HepG2 (cell line): ENCODE results near the gene WNK4. TPM values are rescaled to one million over a fixed set of nuclear protein-coding genes. Genes with fewer than 3 reads are reported as not detected.

Experiments
- CHCHD3 ChIP-seq: sonication (generic); formaldehyde crosslinking; IDR thresholded peaks from 2 replicates; pipeline ENCODE4 v1.8.0; 2022; ENCODE audit warnings: mild to moderate bottlenecking, missing genetic modification reagents, moderate library complexity
- FOXO1 ChIP-seq: sonication (generic); formaldehyde crosslinking; IDR thresholded peaks from 2 replicates; pipeline ENCODE4 v1.4.0; 2020; ENCODE audit warnings: missing genetic modification reagents
- GATA4 ChIP-seq: sonication (generic); IDR thresholded peaks from 2 replicates; pipeline ENCODE4 v1.6.1; 2016; ENCODE audit warnings: antibody characterized with exemption, low read depth, borderline replicate concordance
- HMGA1 ChIP-seq: sonication (generic); formaldehyde crosslinking; conservative IDR thresholded peaks from 2 replicates; pipeline ENCODE4 v1.4.0; 2020; ENCODE audit warnings: missing genetic modification reagents
- KDM3A ChIP-seq: IDR thresholded peaks from 2 replicates; pipeline ENCODE4 v1.6.1; 2018; ENCODE audit warnings: low read depth, missing compliant biosample characterization
- MTA1 ChIP-seq: sonication (generic); formaldehyde crosslinking; IDR thresholded peaks from 2 replicates; pipeline ENCODE4 v1.4.0; 2020; ENCODE audit warnings: missing genetic modification reagents, mild to moderate bottlenecking, borderline replicate concordance
- MXI1 ChIP-seq: IDR thresholded peaks from 3 replicates; pipeline ENCODE4 v1.6.1; 2012; ENCODE audit warnings: low read depth, low read length, inconsistent platforms, borderline replicate concordance
- RBM39 ChIP-seq: fragments of 200-400 bp; formaldehyde crosslinking; IDR thresholded peaks from one replicate; pipeline ENCODE4 v1.6.1; 2018; ENCODE audit warnings: antibody characterized with exemption, mild to moderate bottlenecking, low read depth, low read length; ENCODE audit not compliant: poor library complexity, severe bottlenecking
- XBP1 ChIP-seq: sonication (generic); formaldehyde crosslinking; IDR thresholded peaks from 2 replicates; pipeline ENCODE4 v1.5.0; 2020; ENCODE audit warnings: missing genetic modification reagents
- ZEB1 ChIP-seq: IDR thresholded peaks from 2 replicates; pipeline ENCODE4 v1.6.1; 2012; ENCODE audit warnings: mild to moderate bottlenecking, low read depth, inconsistent platforms; ENCODE audit not compliant: insufficient replicate concordance
- ZNF674 ChIP-seq: sonication (generic); formaldehyde crosslinking; IDR thresholded peaks from 2 replicates; pipeline ENCODE4 v1.5.0; 2020; ENCODE audit warnings: low read depth, mild to moderate bottlenecking, missing genetic modification reagents
- ZSCAN29 ChIP-seq: sonication (generic); formaldehyde crosslinking; conservative IDR thresholded peaks from 2 replicates; pipeline ENCODE4 v1.4.0; 2020; ENCODE audit warnings: mild to moderate bottlenecking, missing genetic modification reagents
- polyA plus RNA-seq, 8 experiments: library from polyadenylated mRNA; depleted of rRNA in 3 of 8; stranded (reverse) in 7 of 8; unstranded in 1 of 8; fragments of >200 nt; fragmentation: Illumina TruSeq in 4 of 8; extraction: Trizol in 4 of 8; gene quantifications; 2 replicates each; pipeline versions ENCODE4 v1.2.1 to v1.2.3, GENCODE V29; 2011 to 2016; ENCODE audit warnings: low read depth in 4 of 8, missing spikeins in 1 of 8, mixed read lengths in 1 of 8; ENCODE audit not compliant: insufficient read depth in 1 of 8
- total RNA-seq, 5 experiments: library from RNA; depleted of rRNA; stranded (reverse); fragments of >200 nt; fragmentation: Illumina TruSeq; extraction: Trizol; gene quantifications; 2 replicates each; pipeline ENCODE4 v1.2.3, GENCODE V29; 2016; ENCODE audit warnings: low read depth in 1 of 5
- TF ChIP-seq, protein P1 (sequence below), 2 experiments: fragments of 450-650 bp in 1 of 2; sonication (generic) in 1 of 2; formaldehyde crosslinking in 1 of 2; IDR thresholded peaks; 2 replicates each; pipeline versions ENCODE4 v1.6.1 to v1.8.0; 2016 to 2022; ENCODE audit warnings: antibody characterized with exemption in 1 of 2, mild to moderate bottlenecking in 1 of 2, missing genetic modification reagents in 1 of 2
- TF ChIP-seq, protein P2 (sequence below): sonication (generic); formaldehyde crosslinking; IDR thresholded peaks from 2 replicates; pipeline ENCODE4 v1.5.0; 2020; ENCODE audit warnings: mild to moderate bottlenecking, missing genetic modification reagents
- TF ChIP-seq, protein P3 (sequence below): sonication (generic); formaldehyde crosslinking; IDR thresholded peaks from 2 replicates; pipeline ENCODE4 v1.4.0; 2020; ENCODE audit warnings: low read depth, mild to moderate bottlenecking, missing genetic modification reagents

WNK4 gene
- total and polyA plus RNA-seq, 2 of the 13 experiments (the other 11 are each of a cell fraction or from before 2014, with no cell fraction given) = 2.7 to 13.7 TPM

DNA sequence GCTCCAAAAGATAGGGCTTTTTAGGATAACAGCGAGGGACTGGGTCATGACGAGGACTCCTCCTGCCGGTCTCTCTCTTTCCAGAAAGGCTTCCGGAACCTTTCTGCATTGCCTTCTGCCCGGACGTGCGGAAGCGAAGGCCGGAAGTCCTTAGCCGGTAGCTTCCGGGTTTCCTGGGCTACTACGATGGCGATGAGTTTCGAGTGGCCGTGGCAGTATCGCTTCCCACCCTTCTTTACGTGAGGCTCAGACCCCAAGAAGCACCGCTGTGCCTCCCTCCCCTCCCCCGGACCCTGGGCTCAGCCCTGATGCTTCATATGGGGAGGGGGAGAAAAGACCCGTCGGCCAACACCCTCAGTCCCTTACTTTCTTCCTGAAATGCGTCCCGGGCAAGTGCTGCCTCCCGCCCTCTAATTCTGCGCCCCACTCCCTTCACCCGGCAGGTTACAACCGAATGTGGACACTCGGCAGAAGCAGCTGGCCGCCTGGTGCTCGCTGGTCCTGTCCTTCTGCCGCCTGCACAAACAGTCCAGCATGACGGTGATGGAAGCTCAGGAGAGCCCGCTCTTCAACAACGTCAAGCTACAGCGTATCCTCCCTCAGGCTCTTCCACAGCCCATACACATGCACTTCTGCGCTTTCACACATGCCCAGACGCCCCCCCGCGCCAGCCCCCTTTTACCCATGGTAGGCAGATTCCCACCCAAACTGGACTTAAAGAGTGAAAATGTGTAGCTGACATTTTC lies 6.9 kb upstream of the WNK4 start, which contains the start of gene VPS25 (continued):
- TF ChIP-seq, protein P1, sequence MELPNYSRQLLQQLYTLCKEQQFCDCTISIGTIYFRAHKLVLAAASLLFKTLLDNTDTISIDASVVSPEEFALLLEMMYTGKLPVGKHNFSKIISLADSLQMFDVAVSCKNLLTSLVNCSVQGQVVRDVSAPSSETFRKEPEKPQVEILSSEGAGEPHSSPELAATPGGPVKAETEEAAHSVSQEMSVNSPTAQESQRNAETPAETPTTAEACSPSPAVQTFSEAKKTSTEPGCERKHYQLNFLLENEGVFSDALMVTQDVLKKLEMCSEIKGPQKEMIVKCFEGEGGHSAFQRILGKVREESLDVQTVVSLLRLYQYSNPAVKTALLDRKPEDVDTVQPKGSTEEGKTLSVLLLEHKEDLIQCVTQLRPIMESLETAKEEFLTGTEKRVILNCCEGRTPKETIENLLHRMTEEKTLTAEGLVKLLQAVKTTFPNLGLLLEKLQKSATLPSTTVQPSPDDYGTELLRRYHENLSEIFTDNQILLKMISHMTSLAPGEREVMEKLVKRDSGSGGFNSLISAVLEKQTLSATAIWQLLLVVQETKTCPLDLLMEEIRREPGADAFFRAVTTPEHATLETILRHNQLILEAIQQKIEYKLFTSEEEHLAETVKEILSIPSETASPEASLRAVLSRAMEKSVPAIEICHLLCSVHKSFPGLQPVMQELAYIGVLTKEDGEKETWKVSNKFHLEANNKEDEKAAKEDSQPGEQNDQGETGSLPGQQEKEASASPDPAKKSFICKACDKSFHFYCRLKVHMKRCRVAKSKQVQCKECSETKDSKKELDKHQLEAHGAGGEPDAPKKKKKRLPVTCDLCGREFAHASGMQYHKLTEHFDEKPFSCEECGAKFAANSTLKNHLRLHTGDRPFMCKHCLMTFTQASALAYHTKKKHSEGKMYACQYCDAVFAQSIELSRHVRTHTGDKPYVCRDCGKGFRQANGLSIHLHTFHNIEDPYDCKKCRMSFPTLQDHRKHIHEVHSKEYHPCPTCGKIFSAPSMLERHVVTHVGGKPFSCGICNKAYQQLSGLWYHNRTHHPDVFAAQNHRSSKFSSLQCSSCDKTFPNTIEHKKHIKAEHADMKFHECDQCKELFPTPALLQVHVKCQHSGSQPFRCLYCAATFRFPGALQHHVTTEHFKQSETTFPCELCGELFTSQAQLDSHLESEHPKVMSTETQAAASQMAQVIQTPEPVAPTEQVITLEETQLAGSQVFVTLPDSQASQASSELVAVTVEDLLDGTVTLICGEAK (IDR thresholded peaks at IDR 0.05) = peak; percentile 98
- TF ChIP-seq, protein P1 (CRISPR knock-in tag; IDR thresholded peaks at IDR 0.05) = peak; percentile 76; the same call in 1 of the 2 replicates
- TF ChIP-seq ZEB1 (peak; percentile 80), CHCHD3 (no peak), MTA1 (peak; percentile 40; the same call in 1 of the 2 replicates), ZSCAN29 (CRISPR knock-in tag) (no peak), HMGA1 (CRISPR knock-in tag) (no peak), MXI1 (peak; percentile 84; the same call in 2 of the 3 replicates), ZNF674 (no peak), GATA4 (peak; percentile 84; the same call in 1 of the 2 replicates), RBM39 (peak; percentile 72), KDM3A (peak; percentile 85; the same call in 1 of the 2 replicates), XBP1 (CRISPR knock-in tag) (no peak), FOXO1 (peak; percentile 73)
- TF ChIP-seq, protein P2, sequence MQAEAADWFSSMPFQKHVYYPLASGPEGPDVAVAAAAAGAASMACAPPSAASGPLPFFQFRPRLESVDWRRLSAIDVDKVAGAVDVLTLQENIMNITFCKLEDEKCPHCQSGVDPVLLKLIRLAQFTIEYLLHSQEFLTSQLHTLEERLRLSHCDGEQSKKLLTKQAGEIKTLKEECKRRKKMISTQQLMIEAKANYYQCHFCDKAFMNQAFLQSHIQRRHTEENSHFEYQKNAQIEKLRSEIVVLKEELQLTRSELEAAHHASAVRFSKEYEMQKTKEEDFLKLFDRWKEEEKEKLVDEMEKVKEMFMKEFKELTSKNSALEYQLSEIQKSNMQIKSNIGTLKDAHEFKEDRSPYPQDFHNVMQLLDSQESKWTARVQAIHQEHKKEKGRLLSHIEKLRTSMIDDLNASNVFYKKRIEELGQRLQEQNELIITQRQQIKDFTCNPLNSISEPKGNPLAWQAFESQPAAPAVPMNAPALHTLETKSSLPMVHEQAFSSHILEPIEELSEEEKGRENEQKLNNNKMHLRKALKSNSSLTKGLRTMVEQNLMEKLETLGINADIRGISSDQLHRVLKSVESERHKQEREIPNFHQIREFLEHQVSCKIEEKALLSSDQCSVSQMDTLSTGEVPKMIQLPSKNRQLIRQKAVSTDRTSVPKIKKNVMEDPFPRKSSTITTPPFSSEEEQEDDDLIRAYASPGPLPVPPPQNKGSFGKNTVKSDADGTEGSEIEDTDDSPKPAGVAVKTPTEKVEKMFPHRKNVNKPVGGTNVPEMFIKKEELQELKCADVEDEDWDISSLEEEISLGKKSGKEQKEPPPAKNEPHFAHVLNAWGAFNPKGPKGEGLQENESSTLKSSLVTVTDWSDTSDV = peak; percentile 70; the same call in 1 of the 2 replicates
- TF ChIP-seq, protein P3, sequence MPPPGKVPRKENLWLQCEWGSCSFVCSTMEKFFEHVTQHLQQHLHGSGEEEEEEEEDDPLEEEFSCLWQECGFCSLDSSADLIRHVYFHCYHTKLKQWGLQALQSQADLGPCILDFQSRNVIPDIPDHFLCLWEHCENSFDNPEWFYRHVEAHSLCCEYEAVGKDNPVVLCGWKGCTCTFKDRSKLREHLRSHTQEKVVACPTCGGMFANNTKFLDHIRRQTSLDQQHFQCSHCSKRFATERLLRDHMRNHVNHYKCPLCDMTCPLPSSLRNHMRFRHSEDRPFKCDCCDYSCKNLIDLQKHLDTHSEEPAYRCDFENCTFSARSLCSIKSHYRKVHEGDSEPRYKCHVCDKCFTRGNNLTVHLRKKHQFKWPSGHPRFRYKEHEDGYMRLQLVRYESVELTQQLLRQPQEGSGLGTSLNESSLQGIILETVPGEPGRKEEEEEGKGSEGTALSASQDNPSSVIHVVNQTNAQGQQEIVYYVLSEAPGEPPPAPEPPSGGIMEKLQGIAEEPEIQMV (CRISPR knock-in tag) = peak; percentile 95
